COLO668 (cell line): ENCODE measurements around the gene LRRC27.
A peak's percentile ranks its signal among the peaks of the same experiment; 100 is the strongest.

Experiments used
- DNase-seq: peaks from one replicate; lab custom pipeline; 2025; ENCODE audit not compliant: unreplicated experiment; lab: John Stamatoyannopoulos, UW

LRRC27 gene

DNA sequence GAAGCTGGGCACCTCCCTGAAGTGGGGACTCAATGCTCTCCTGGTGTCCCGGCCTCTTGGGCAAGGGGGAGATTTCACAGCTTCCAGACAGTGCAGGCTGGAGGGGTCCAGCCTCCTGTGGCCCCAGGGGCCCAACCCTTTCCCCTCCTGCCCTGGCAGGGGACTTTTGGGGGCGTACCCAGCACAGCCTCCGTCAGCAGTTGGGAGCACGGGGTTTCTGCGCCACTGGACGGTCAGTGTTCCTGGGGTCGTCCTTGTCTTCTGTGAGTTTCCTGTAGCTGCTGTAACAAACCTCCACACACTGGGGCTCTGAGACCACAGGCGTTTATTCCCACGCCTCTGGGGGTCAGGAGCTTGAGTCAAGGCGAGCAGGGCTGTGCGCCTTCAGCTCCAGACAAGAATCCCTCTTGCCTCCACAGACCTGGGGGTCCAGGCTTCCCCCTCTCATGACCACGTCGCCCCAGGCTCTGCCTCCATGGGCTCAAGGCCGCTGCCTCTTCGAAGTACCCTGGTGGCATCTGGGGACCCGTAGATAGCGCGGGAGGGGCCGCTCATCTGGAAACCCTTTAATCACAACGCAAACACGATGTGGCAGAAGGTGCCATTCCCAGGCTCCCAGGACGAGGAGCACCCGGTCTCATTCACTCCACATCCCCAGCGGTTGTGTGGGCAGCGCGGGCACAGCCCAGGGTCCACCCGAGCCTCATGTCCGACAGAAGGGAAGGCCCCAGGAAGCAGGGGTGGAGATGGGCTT lies 79.0 kb downstream of the LRRC27 start:
- DNase-seq = no peak

DNA sequence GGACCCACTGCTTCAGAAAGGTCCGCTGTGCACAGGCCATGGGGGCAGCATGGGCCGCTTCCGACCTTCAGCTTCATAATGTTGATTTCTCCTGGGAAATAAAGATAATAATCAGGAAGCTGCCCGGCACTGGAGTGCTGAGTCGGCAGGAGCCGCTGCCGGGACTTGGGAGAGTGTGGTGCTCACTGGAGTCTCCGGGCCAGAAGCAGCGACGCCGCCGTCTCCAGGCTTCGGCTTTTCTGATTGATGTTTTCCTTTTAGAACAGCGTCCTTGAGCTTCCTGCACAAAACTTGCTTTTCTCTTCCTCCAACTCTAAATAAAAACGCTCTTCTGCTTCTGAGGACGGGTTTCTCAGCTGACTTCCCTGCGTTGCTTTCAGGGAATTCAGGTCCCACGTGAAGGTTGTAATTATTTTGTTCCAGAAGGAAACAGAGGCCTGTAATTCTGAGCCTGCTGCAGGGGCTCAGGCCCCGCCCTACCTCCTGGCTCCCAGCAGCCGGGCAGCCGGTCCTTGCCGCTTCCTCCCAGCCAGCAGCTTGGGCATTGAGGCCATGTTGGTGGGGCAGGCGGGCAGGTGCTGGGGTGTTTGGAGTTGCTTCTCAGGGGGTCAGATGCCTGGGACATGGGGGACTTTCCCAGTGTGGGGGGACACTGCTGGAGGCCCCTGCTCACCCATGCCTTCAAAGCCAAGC lies 79.7 kb downstream of the LRRC27 start:
- peak; percentile 52 for DNase-seq

DNA sequence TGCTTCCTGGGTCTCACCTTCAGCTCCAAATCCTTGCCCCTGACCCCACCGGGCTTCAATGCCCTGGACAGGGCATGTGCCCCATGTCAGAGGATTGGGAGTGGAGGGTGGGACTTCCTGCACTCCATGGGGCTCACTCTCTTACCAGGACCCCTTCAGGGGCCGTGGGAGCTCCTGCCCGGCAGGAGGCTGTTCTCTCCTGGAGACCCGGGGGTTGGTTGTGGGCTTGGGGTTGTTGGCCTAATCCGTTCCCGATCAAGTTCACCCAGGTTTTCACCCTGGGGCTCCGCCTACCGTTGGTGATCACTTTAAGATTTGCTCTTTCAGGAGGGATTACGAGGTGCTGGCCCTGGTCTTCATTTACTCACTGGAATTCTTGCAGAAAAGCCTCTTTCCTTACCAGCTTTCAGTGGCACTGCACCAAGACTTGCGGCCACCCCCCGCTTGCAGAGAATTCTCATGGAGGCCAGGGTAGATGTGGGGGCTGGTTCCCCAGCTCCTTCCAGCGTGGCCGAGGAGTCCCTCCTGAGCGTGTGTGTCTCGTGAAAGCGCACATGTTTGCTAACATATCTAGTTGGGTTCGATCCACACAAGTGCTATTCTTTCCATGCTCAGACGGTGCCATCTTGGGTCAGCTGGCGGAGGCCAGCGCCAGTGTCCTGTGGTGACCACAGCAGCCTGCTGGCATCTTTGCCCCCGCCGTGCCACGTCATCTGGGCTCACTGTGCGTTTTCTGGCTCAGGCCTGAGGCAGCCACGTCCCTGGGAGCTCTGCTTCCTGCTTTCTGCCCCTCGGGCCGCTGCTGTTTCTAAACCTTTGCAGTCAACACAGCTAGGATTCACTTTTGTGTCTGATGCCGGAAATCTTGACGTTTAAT lies 80.6 kb downstream of the LRRC27 start:
- no peak for DNase-seq

GRCh38 chr10:132413226-132414205 lies 81.5 kb downstream of the LRRC27 start:
- no peak for DNase-seq

DNA sequence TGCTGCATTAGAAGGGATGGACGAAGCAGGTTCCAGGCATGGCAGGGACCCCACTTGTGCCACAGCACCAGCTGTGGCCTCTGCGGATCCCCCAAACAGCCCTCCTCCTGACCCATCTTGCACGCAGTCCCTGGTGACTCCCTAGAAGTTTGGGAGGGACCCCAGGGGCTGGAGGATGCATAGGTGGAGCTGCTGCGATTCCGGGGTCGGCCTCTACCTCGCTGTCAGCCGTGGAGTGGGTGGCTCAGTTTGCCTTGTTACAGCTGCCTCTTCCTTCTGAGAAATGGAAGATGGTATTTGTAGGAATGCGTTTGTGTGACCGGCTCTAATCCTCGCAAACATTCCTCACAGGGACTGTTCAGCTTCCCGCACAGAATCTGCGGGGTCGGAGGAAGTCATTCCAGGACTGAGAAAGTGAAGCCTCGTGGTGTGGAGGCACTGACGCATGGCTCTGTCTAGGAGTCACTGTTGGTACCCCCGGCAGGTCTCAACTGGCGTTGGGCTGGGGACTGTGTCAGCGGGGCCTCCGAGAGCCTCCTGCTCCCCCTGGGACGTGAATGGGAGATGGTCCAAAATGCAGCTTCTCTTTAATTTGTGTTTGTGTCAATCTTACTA lies 82.5 kb downstream of the LRRC27 start:
- DNase-seq = no peak

GRCh38 chr10:132415255-132415654 lies 83.3 kb downstream of the LRRC27 start:
- DNase-seq = no peak

GRCh38 chr10:132415956-132416355 lies 84.0 kb downstream of the LRRC27 start:
- DNase-seq = no peak

DNA sequence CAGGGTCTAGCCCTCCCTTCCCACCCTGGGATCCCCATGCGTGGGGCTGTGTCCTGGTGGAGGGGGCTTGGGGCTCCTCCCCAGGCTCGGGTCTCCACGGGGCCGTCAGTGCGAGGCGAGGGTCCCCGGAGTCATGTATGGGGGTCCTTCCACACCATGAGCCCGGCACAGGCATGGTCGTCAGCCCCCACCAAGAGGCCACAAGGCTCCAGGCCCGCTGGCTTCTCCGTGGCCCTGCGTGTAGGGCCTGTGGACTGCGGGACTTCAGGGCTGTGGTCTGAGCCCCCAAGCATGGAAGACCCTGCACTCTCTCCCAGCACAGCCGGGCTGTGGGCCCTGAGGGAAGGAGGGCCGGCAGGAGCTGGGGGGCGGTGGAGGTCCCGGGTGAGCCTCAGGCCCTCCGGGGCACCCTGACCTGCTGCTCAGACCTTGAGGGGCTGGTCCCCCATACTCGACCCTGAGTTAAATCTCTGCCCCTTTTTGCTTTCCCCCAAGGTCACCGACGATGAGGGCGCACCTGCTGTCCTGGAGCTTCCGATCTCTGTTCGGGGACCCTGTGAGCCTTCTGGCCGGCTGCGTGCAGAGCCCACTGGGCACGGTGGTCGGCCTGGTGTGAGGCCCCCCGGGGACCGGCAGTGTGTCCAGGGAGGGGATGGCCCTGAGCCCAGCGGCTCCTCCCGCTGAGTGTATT lies 84.7 kb downstream of the LRRC27 start:
- DNase-seq = no peak

DNA sequence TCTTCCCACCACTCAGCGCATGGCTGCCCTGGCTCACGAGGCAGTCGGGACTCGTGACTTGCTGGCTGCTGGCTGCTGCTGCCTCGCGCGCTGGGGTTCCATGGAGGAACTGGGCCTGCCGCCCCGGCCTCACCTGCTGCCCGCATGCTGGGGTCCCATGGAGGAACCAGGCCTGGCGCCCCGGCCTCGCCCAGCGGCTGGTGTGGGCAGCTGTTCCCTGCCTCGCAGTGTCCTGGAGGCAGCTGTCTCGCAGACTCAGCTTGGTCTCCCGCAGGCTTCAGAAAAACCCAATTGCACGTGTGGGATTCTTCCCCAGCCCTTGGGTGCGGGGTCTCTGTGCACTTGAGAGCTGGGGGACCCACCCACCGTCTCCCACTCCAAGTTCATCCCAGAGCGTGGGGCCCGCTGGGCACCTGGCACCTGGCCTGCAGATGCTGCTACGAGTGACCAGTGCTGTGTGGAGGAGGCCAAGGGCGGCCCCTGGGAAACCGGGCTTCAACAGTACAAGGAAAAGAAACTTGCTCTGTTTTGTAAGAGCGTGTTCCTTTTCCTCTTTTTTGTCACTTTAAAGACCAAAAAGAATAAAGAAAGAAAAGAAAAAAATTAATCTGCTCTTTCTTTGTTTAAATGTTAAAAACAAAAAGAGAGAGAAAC lies 85.4 kb downstream of the LRRC27 start:
- DNase-seq = no peak

DNA sequence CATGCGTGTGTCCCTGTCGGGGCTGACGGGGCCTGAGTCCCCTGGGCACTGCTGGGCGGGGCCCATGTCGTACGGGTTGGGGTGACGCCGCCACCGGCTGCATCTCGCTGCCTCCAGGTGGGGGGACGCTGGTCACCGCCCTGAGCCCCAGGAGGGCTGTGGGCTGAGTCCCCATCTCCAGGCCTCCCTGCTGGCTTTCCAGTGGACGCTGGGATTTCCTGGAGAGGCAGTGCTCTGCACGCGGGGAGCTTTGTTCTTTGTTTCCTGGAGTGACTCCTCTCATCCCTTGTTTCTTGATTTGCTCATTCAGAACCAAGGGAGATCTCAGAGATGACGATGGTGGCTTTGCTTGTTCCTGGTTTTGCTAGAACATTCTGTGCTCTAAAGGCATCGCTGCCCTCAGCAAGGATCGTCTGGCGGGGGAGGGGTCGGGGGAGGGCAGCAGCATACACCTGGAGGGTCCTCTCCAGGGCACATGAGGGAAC lies 86.0 kb downstream of the LRRC27 start:
- peak; percentile 22 for DNase-seq

GRCh38 chr10:132418527-132419416 lies 86.8 kb downstream of the LRRC27 start:
- DNase-seq = peak; percentile 81

DNA sequence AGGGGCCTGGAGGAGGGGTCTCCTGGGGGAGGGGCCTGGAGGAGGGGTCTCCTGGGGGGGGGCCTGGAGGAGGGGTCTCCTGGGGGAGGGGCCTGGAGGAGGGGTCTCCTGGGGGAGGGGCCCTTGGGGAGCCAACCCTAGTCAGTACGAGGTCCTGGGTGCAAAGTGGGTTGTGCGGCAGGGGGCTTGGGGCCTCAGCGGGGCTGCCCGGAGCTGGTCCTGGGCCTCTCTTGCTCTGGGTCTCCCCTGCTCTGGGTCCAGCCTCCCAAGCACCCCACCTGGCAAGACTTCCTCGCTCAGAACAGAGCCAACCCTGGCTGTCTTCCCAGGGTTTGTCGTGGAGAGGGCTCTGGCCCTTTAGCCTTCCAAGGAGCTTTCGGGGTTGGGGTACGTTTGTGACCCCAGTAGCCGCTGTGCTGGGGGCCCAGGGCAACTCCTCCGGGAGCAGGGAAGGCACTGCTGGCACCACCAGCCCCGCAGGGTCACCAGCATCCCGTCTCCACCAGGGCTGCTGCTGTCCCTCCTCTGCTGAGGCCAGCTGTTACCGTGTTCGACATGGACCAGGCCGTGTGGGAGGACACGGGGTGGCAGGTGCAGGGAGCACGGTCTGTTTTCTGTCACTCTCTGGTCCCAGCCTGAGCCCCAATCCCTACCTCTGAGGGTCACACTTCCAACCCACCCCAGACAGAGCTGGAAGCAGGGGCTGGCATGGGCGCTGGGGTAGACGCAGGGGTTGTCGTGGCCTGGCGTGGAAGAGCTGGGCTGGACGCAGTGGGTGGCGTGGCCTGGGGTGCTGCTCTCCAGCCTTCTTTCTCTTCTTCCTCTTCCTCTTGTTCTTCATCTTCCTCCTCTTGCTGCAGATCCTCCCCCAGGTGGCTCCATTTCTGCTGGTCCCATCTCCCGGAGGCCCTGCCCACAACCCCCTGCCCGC lies 87.8 kb downstream of the LRRC27 start:
- DNase-seq = peak; percentile 29

DNA sequence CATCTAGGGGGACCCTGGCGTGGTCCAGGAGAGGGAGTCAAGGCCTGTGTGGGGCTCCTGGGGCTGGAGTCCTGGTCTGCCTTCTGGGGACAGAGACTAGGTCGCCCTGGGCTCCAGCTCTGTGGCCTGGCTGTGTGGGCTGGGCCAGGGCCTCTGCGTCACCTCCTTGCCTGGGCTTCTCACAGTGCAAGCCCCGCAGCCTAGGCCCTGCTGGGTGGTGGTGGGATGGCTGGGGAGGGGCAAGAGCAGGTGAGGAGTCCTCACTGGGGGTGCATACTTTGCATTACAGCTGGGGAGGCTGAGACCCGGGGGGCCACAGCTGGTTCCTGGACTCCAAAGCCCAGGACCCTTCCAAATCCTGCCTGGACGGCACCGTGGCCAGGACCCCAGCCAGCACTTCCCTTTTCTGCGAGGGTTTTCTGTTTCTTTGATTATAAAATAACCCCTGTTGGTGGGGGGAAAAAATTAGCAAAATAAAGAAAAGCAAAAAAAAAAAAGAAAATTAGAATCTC lies 88.5 kb downstream of the LRRC27 start:
- DNase-seq = peak; percentile 3

GRCh38 chr10:132420981-132421846 lies 89.2 kb downstream of the LRRC27 start:
- peak; percentile 73 for DNase-seq
